DND-41 (cell line): ENCODE data around the gene MEGF11.

Experiments
- EZH2 ChIP-seq: IDR thresholded peaks from 3 replicates; pipeline ENCODE4 v1.6.1; 2012; ENCODE audit warnings: borderline replicate concordance, low read depth, mild to moderate bottlenecking, moderate library complexity, low read length, inconsistent platforms; ENCODE audit not compliant: severe bottlenecking
- TF ChIP-seq, protein P1 (sequence below): IDR thresholded peaks from 2 replicates; pipeline ENCODE4 v1.5.1; 2012; ENCODE audit warnings: borderline replicate concordance, low read length, moderate library complexity, mild to moderate bottlenecking; ENCODE audit not compliant: poor library complexity, severe bottlenecking; ENCODE audit errors: extremely low read depth

DNA sequence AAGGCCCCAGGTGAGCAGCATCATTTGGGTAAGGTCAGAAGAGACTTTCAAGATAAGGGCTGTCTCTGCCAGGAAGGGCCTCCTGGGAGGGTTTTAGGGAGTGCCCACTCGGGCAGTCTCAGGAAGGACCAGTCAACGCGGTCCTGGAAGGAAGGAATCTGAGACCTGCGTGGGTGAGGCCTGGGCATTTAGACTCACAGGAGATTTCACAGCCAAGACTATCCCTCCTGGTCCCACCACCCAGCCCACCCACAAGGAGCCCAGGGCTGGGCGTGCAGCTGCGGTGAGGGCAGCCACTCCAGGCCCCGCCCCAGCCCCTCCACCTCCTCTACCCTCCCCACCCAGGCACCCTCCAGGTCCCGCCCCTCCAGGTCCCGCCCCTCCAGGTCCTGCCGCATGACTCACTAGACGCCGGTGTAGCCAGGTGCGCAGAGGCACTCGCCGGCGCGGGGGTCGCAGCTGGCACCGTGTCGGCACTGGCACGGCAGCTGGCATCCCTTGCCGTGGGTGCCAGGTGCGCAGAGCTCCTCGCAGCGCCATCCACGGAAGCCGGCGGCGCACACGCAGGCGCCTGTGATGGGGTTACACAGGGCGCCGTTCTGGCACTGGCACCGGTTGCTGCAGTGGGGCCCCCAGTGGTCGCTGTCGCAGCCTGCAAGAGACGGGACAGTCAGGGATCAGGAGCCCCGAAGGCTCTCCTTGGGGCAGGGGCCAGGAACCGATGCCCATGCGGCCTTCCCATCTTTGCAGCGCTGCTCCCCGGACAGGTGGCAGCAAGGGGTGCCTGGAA is 271.5 kb downstream of the MEGF11 start:
- TF ChIP-seq, protein P1, sequence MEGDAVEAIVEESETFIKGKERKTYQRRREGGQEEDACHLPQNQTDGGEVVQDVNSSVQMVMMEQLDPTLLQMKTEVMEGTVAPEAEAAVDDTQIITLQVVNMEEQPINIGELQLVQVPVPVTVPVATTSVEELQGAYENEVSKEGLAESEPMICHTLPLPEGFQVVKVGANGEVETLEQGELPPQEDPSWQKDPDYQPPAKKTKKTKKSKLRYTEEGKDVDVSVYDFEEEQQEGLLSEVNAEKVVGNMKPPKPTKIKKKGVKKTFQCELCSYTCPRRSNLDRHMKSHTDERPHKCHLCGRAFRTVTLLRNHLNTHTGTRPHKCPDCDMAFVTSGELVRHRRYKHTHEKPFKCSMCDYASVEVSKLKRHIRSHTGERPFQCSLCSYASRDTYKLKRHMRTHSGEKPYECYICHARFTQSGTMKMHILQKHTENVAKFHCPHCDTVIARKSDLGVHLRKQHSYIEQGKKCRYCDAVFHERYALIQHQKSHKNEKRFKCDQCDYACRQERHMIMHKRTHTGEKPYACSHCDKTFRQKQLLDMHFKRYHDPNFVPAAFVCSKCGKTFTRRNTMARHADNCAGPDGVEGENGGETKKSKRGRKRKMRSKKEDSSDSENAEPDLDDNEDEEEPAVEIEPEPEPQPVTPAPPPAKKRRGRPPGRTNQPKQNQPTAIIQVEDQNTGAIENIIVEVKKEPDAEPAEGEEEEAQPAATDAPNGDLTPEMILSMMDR = peak; percentile 25
- no peak for TF ChIP-seq EZH2
